PFSK-1 (cell line): Measurements from ENCODE around the gene INPP5A.

Source experiments
- POLR2AphosphoS5 ChIP-seq: IDR thresholded peaks from 2 replicates; pipeline ENCODE4 v1.6.1; 2012; ENCODE audit warnings: low read depth, mild to moderate bottlenecking, control low read depth, low read length, moderate library complexity
- TF ChIP-seq, protein P1 (sequence below), 2 experiments: IDR thresholded peaks; 2 replicates each; pipeline versions ENCODE4 v1.6.1 to v1.8.0; 2011 to 2012; ENCODE audit warnings: low read depth in 2 of 2, low read length in 2 of 2, control low read depth in 1 of 2, inconsistent platforms in 1 of 2, mild to moderate bottlenecking in 1 of 2, moderate library complexity in 1 of 2; ENCODE audit not compliant: insufficient read depth in 1 of 2

DNA sequence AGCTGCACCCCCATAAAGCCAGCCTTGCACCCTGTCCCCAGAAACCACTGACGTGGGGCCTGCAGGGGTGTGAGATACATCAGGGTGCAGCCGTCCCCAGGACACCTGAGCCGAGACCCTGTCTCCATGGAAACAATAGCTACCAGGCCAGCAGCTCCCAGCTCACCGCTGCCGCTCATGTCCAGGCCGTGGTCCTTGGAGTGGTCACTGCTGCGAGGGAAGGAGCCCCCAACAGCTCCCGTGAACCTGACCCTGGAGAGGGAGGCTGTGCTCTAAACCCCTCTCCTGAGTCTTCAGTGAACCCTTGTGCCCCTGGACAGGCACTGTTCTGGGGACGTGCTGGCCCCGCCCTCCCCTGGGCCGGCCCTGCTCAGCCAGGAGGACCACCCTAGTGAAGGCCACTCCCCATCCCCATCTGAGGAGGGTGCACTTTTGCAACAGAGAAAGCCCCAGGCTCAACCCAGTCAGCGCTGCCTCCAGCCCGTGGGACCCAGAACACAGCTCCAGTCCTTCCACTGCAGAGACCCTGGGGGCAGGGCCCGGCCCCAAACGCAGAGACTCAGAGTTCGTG, 19.6 kb upstream of the INPP5A start:
- TF ChIP-seq, protein P1, sequence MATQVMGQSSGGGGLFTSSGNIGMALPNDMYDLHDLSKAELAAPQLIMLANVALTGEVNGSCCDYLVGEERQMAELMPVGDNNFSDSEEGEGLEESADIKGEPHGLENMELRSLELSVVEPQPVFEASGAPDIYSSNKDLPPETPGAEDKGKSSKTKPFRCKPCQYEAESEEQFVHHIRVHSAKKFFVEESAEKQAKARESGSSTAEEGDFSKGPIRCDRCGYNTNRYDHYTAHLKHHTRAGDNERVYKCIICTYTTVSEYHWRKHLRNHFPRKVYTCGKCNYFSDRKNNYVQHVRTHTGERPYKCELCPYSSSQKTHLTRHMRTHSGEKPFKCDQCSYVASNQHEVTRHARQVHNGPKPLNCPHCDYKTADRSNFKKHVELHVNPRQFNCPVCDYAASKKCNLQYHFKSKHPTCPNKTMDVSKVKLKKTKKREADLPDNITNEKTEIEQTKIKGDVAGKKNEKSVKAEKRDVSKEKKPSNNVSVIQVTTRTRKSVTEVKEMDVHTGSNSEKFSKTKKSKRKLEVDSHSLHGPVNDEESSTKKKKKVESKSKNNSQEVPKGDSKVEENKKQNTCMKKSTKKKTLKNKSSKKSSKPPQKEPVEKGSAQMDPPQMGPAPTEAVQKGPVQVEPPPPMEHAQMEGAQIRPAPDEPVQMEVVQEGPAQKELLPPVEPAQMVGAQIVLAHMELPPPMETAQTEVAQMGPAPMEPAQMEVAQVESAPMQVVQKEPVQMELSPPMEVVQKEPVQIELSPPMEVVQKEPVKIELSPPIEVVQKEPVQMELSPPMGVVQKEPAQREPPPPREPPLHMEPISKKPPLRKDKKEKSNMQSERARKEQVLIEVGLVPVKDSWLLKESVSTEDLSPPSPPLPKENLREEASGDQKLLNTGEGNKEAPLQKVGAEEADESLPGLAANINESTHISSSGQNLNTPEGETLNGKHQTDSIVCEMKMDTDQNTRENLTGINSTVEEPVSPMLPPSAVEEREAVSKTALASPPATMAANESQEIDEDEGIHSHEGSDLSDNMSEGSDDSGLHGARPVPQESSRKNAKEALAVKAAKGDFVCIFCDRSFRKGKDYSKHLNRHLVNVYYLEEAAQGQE (IDR thresholded peaks at IDR 0.05; ENCODE audit: insufficient read depth in 1 of 2, low read depth in 2 of 2, low read length in 2 of 2), result no peak
- TF ChIP-seq POLR2AphosphoS5, result no peak
